HG03575 (cell line): ENCODE measurements around the gene TTC7B.

Experiments used
- ATAC-seq: cut with Tn5 transposase; IDR thresholded peaks from one replicate; pipeline ENCODE4 v1.9.1; 2021; ENCODE audit not compliant: unreplicated experiment, insufficient number of reproducible peaks, low FRiP score; ENCODE audit errors: extremely low read depth

TTC7B gene

DNA sequence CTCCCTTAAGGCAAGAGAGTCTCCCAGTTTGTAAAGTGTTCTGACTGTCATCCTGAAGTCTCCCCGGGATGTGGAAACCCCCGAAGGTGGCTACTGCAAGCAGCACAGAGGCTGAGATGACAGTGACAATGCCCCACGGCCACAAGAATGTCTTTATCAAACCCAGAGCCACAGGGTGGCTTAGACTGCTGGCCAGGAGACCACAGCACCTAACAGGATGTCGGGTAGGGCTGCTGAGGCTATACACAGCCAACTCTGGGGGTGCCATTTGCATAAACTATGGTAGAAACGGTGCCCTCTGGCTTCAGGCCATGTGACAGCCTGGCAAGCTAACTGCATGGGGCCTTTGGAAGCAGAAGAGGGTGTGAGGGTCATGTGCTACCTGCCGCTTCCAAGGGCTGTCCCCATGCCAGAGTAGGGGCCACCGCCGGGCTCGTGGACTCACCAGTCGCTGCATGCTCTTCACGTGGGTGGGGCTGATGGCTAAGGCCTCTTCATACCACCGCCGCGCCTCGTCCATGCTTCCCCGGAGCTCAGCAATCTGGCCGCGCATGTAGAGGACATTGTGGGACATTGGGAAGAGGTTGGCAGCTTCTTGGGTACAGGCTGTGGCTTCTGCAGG, 238.5 kb downstream of the TTC7B start:
- ATAC-seq, result no peak

DNA sequence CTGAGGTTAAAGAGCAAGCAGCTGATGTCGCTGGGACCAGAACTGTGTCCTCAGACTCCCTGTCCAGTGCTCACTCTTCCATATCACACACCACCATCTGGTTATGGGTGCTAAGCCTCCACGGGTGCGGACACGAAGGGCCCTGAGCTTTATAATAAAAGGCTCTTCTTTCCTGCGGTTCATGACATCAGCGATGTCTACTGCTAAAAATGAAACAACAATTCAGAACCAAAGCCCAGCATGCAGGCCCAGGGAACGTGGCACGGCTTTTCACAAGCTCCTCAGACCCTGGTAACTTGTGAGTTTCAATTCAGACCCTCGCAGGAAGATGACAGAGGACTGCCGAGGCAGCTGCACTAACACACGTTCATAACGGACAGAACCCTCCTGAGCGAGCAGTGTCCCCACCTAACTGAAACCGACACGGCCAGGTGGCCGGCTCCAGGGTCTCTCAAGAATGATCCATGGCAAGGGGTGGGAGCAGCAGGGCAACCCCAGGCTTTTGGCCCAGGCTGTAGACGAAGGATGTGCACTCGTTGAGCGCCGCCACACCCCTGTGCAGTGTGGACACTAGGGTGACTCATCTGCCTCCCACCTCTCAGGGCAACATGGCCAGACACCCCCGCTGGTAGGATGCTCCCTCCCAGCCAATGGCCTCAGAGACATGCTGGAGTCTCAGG, 239.1 kb downstream of the TTC7B start:
- no peak for ATAC-seq

DNA sequence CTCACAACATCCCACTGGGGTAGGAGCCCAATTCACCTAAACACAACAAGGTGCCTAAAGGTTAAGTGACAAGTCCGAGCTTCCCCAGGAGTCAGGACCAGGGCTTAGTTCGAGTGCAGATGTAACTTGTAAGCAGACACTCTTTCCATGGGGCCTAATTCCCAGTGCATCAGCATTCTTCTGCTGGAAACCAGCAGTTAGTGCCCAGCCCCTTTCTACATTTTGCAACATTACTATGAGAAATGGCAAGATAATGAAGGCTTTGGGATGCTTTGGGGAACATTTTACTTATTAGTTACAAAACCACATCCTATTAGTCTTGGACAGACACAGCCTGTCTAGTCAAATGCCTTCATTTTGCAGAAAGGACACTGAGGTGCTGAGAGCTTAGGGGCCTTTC, 239.6 kb downstream of the TTC7B start:
- ATAC-seq, result no peak

GRCh38 chr14:90575781-90576180, 240.4 kb downstream of the TTC7B start:
- no peak for ATAC-seq

DNA sequence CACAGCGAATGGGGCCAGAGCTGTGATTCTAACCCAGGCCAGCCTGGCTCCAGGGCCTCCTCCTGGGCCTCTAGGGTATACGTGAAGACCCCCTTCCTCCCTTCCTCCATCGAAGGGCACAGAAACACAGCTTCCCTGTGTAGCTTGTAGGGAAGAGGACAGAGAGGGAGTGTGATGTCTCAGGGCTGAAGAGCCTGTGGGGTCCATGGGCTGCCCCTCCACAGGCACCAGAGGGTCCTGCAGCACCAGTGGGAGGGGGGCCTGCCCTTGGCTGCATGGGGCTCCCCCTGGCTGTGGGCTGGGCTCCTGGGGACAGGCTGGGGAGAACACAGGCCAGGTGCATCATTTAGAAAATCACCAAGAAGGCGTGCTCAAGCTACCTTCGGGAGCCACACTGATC, 240.9 kb downstream of the TTC7B start:
- ATAC-seq, result no peak

DNA sequence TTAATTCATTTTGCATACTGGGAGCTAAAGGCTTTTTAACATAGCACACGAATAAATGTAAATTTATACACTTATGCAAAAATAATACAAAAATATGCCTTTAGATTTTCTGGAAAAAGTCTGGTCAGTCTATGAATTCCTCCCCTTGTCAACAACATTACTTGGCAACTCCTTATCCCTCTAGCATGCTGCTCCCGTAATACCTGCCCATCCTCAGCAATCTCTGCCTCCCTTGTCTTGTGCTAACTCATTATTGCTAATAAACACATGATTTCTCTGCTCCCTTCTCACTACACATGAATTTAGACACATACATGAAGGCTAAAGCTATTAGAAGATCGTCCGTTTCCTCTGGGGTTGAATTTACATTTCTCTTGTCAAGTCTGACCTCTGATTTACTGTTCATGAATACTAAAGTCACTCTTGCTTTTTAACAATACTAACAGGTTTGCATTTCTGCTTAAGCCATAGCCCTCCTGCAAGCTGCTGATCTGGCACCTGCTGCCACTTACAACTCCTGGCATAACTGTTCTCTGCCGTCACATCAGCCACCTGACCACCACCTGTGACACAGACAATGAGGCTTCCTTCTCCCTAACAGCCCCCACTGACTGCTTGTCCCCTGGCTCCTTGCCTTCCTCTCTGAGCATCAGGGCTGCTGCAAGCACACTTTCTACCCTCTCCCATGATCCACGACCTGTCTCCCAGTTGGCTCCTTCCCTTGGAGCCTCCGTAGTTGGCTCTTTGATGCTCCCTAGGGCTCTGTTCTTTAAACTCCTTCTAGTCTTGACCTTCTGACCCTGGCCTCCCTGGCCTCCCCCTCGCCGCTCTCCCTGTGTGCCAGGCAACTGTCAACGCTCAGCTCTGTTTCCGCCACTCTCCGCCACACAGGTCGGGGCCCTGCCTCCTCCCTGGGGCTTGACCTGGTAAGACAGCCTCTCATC, 241.8 kb downstream of the TTC7B start:
- no peak for ATAC-seq

GRCh38 chr14:90573385-90574105, 242.7 kb downstream of the TTC7B start:
- ATAC-seq, result no peak

DNA sequence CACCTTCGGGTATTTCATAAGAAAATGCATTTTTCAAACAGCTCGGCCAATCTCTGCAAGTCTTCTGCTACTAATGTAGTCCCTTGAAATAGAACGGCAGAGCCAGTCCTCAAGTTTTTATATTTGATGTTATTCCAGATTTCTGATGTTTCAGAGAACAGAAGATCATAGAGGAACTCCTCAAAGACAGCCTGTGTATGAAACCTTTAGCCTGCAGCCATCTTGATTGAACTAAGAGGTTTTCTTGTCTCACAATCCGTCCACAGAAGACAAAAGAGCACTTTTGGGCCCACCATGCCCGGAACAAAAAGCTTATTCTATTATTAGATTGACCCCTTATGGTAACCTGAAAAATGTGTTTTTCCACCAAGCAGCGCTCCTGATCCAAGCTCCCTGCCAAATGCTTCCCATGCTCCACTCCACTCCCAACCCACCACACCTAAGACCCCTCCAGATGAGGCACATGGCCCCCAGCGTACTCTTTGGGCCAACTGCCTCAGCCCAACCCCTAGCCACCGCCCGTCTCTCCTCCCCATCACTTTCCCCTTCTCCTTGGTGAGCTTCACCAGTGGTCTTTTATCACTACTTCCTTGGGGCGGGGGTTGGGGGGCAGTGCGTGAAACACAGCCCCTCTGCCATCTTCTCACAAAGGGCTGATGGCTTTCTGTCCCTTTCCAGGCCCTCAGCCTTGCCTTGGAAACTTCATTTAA, 243.6 kb downstream of the TTC7B start:
- ATAC-seq, result no peak

GRCh38 chr14:90571149-90571947, 244.9 kb downstream of the TTC7B start:
- no peak for ATAC-seq

DNA sequence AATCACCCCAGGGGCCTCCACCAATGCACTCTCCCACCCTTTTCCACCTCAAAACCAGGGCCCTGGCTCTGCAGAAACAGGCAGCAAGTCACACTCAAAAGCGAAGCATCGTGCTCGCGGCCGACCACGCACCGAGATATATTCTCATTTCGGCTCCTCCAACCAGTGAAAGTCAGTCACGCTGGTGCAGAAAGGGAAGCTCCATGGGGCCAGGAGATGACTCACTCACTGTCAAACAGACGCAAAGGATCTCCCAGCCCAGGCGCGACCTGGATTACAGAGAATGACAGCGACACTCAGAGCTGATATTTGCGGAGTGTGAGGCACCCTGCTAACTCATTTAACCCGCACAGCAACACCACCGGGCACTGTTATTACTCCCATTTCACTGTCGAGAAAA, 245.8 kb downstream of the TTC7B start:
- ATAC-seq, result no peak

GRCh38 chr14:90569606-90570387, 246.4 kb downstream of the TTC7B start:
- no peak for ATAC-seq

- ATAC-seq, result no peak
These were observed 247.0 kb downstream of the TTC7B start for GRCh38 chr14:90569201-90569600.

DNA sequence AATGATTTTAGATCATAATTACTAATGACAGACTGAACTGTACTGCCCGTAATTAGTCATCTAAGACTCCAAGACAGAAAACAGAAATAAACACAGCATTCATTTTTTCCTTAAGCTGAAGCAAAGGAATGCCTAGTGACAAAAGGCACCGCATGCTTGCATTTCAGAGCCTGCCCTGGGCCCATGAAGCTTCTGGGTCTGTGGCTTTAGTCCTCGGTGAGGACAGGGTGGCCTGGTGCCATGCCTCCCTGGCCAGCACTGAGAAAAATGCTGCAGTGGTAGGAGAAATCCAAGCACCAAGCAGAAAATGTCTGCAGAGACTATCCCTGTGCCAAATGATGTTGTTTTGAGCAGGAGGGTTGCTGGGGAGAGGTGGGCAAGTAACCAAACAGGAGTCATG, 247.8 kb downstream of the TTC7B start:
- ATAC-seq, result no peak

GRCh38 chr14:90567991-90568390, 248.2 kb downstream of the TTC7B start:
- ATAC-seq, result no peak

DNA sequence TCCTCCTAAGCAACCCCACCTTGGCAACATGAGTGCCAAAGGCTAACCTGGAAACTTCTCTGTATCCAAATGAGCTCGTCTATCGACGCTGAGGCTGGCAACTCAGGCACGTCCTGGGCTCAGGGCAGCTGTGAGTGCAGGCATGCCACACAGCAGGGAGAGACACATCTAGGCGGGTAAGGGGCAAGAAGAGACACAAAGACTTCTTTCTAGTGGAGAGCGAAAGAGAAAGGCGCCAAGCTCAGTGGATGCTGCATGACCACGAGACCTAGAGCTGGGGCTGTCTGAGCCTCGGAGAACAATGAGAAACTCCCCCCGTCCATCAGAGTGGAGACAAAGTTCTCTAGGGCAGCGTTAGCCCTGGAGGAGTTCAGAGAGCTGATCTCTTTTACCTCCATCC, 249.0 kb downstream of the TTC7B start:
- ATAC-seq, result no peak

GRCh38 chr14:90566481-90566880, 249.7 kb downstream of the TTC7B start:
- no peak for ATAC-seq

DNA sequence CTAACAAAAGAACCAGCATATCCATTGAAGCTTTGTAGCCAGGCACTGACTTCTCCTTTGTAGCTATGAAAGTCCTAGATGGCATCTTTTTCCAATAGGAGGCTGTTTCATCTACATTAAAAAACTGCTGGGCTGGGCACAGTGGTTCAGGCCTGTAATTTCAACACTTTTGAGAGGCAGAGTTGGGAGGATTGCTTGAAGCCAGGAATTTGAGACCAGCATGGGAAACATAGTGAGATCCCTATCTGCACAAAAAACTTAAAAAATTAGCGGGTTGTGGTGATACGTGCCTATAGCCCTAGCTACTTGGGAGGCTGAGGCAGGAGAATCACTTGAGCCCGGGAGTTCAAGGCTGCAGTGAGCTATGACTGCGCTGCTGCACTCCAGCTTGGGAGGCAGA, 251.7 kb downstream of the TTC7B start:
- no peak for ATAC-seq
